CD8-positive, alpha-beta memory T cell (primary cell): ENCODE data around the gene HHAT. TPM values are rescaled to one million over a fixed set of nuclear protein-coding genes. Genes with fewer than 3 reads are reported as not detected.

Source experiments
- CTCF ChIA-PET: fragments of 350-600 bp; sonication (Branson Sonifier 250); formaldehyde crosslinking; loops from one replicate; lab custom pipeline; 2021; ENCODE audit warnings: antibody characterized with exemption; lab: Charles Lee
- POLR2A ChIA-PET: fragments of 350-600 bp; sonication (Branson Sonifier 250); formaldehyde crosslinking; loops from one replicate; lab custom pipeline; 2021; ENCODE audit warnings: antibody characterized with exemption; lab: Charles Lee
- DNase-seq, 5 donors: peaks; one replicate each; pipeline versions ENCODE4 v3.0.0 to v3.0.0-alpha.2; 2020 to 2022; ENCODE audit warnings: mixed read lengths in 1 of 5
- H3K27ac ChIP-seq: one replicate; pipeline ENCODE4 v1.7.0; 2013; ENCODE audit warnings: low read depth, mild to moderate bottlenecking, low read length, moderate library complexity
- H3K27me3 ChIP-seq: 2 replicates; pipeline ENCODE4 v1.7.0; 2013; ENCODE audit warnings: low read length, mild to moderate bottlenecking; ENCODE audit not compliant: insufficient read depth, poor library complexity, severe bottlenecking
- H3K36me3 ChIP-seq: 2 replicates; pipeline ENCODE4 v1.7.0; 2013; ENCODE audit warnings: mild to moderate bottlenecking, low read length, moderate library complexity; ENCODE audit not compliant: insufficient read depth
- H3K4me1 ChIP-seq: 2 replicates; pipeline ENCODE4 v1.7.0; 2013; ENCODE audit warnings: mild to moderate bottlenecking, low read length, moderate library complexity; ENCODE audit not compliant: insufficient read depth
- H3K4me3 ChIP-seq: 2 replicates; pipeline ENCODE4 v1.7.0; 2013; ENCODE audit warnings: mild to moderate bottlenecking, low read length
- H3K9me3 ChIP-seq: 2 replicates; pipeline ENCODE4 v1.7.0; 2013; ENCODE audit warnings: mild to moderate bottlenecking, low read length
- H3K27ac Mint-ChIP-seq, 8 donors: one replicate each; pipeline ENCODE4 v1.8.0; 2020 to 2021; ENCODE audit warnings: mixed read lengths in 8 of 8, mild to moderate bottlenecking in 6 of 8, inconsistent platforms in 3 of 8, moderate library complexity in 3 of 8
- H3K27me3 Mint-ChIP-seq, 2 donors: one replicate each; pipeline ENCODE4 v1.8.0; 2020 to 2021; ENCODE audit warnings: mixed read lengths in 2 of 2, mild to moderate bottlenecking in 1 of 2, moderate library complexity in 1 of 2
- H3K36me3 Mint-ChIP-seq, 3 donors: one replicate each; pipeline ENCODE4 v1.8.0; 2020 to 2021; ENCODE audit warnings: mixed read lengths in 3 of 3, inconsistent platforms in 1 of 3, mild to moderate bottlenecking in 1 of 3
- H3K4me1 Mint-ChIP-seq, 3 donors: one replicate each; pipeline ENCODE4 v1.8.0; 2020 to 2021; ENCODE audit warnings: mixed read lengths in 3 of 3, inconsistent platforms in 1 of 3, mild to moderate bottlenecking in 1 of 3
- H3K4me3 Mint-ChIP-seq, 7 donors: one replicate each; pipeline ENCODE4 v1.8.0; 2020 to 2021; ENCODE audit warnings: mixed read lengths in 7 of 7, mild to moderate bottlenecking in 6 of 7, moderate library complexity in 4 of 7, inconsistent platforms in 2 of 7
- H3K9me3 Mint-ChIP-seq, 5 donors: one replicate each; pipeline ENCODE4 v1.8.0; 2020 to 2022; ENCODE audit warnings: mixed read lengths in 5 of 5, mild to moderate bottlenecking in 3 of 5, moderate library complexity in 2 of 5, inconsistent platforms in 1 of 5
- polyA plus RNA-seq: library from polyadenylated mRNA; unstranded; fragments of 300-500 nt; fragmentation: Illumina TruSeq; gene quantifications from one replicate; pipeline ENCODE4 v1.2.3, GENCODE V29; 2021
- total RNA-seq, 2 experiments: library from RNA; stranded (reverse); gene quantifications; one replicate each; pipeline ENCODE4 v1.2.3, GENCODE V29; 2021

The HHAT gene
- total and polyA plus RNA-seq, 3 experiments from 2014 or later: 1.4 to 4.6 (median 2.1) TPM

DNA sequence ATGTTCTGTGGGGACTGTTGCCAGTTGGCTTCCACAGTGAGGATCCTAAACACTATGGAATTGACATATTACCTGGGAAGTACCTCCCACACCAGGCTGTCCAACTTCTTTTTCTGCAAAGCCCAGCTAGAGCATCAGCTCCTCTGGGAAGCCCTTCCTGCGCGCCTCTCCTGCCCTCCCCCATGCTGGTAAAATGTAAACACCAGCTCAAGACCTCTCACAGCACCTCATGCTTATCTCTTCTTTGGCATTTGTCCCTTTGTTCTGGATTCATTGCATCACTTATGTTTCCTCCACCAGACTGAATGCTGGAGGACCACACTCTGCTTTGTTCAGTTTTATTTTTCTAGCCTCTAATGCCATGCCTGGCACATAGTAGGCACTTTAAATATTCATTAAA, 172.1 kb downstream of the HHAT start:
- ChIA-PET CTCF (no interaction called here), POLR2A (no interaction called here)
- Mint-ChIP-seq H3K36me3 (peaks cover 0 to 3% (median 0%) of the 10 kb centered on the region in 3 donors), H3K4me1 (no peaks in the 10 kb centered on the region), H3K27ac (peak overlapping the region in 1 of 8 donors; percentile 82), H3K9me3 (no peaks in the 10 kb centered on the region), H3K27me3 (no peaks in the 10 kb centered on the region), H3K4me3 (no peak overlapping the region)
- Histone ChIP-seq H3K4me3 (no peak overlapping the region), H3K36me3 (no peaks in the 10 kb centered on the region), H3K9me3 (no peaks in the 10 kb centered on the region), H3K27me3 (no peaks in the 10 kb centered on the region), H3K4me1 (no peaks in the 10 kb centered on the region), H3K27ac (no peak overlapping the region)
- no peak for DNase-seq

DNA sequence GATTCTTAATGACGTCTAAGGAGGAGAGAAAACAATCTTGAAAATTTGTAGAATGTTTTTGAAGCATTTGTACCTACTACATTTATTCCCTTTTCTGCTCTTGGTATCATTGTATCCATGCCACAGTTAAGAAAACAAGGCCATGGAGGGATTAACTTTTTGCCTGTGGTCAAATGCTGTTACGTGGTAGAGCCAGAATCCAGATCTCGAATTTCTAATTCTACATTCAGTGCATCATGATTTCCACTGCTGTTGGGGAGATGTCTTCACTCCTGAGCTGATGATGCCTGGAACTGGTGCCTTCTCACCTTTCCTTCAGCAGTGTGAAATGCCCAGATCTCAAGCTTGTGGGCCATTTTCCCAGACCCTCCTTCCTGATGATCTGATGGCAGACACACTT, 175.6 kb downstream of the HHAT start:
- Histone ChIP-seq H3K36me3 (no peaks in the 10 kb centered on the region), H3K27me3 (no peaks in the 10 kb centered on the region), H3K4me1 (no peaks in the 10 kb centered on the region), H3K4me3 (no peak overlapping the region), H3K27ac (no peak overlapping the region), H3K9me3 (no peaks in the 10 kb centered on the region)
- ChIA-PET CTCF (no interaction called here), POLR2A (no interaction called here)
- Mint-ChIP-seq H3K4me3 (no peak overlapping the region), H3K4me1 (no peaks in the 10 kb centered on the region), H3K9me3 (no peaks in the 10 kb centered on the region), H3K36me3 (peaks cover 0 to 3% (median 0%) of the 10 kb centered on the region in 3 donors), H3K27me3 (no peaks in the 10 kb centered on the region), H3K27ac (no peak overlapping the region)
- no peak for DNase-seq

DNA sequence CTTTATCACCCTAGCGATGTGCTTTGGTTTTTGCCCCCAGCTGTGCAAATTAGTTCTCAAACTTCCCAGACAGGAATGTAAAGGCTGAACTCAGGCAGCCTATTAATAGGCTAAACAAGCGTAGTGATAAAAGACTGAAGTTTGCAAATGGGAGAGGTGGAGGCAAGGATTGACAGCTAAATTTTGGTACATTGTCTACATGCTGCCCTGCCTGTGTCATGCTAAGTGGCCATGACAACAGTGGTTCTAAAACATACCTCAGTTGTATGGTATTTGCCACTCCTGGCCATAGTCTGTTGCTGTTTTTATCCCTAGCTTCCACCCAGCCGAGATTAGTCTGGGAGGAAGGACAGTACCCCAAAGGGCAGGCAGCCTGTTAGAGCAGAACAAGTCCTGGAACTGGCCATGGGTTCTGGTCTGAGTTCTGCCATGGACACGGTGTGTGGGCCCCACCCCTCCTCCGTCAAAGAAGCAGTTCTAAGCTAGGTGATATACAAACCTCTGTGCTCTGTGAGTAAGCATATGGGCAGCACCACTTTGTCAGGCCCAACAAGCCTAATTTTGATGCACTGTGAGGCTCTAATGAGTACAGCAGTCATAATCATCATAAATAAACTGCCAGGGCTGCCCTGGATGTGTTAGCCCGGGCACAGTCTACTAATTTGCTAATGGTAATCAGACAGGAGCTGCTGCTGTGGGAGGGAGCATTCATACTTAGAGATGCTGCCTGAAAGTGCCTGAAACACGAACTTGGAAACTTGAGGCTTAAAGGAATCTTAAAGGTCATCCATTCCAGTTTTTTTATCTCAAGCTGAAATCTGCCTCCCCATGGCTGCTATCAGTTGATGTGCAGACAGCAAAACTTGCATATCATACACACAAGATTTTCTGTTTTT, 177.1 kb downstream of the HHAT start:
- H3K4me1 ChIP-seq: no peaks in the 10 kb centered on the region
- DNase-seq: no peak
- no peaks in the 10 kb centered on the region for H3K27me3 ChIP-seq
- H3K9me3 Mint-ChIP-seq: no peaks in the 10 kb centered on the region
- no peak overlapping the region for H3K4me3 ChIP-seq
- H3K27ac ChIP-seq: no peak overlapping the region
- ChIA-PET CTCF (no interaction called here), POLR2A (no interaction called here)
- H3K4me3 Mint-ChIP-seq: no peak overlapping the region
- no peaks in the 10 kb centered on the region for H3K4me1 Mint-ChIP-seq
- H3K27ac Mint-ChIP-seq: no peak overlapping the region
- H3K9me3 ChIP-seq: no peaks in the 10 kb centered on the region
- no peaks in the 10 kb centered on the region for H3K27me3 Mint-ChIP-seq
- peaks cover 0 to 3% (median 0%) of the 10 kb centered on the region in 3 donors for H3K36me3 Mint-ChIP-seq
- H3K36me3 ChIP-seq: no peaks in the 10 kb centered on the region

DNA sequence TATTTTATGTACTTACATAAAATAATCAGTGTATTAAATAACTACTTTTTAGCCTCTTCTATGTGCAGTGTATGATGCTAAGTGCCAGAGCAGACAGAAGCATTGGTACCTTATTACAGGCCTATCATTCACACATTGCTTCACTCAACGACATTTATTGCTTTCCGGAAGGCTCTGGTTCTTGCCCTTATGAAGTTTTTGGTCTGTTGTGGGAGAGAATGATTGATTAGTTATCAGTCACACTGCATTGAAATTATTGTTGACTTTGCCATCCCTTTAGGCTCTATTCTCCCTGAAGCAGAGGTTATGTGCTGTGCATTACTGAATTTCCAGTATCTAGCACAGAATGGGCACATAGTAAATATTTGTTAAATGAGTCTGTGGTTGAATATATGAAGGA, 178.0 kb downstream of the HHAT start:
- no peak overlapping the region for H3K4me3 Mint-ChIP-seq

DNA sequence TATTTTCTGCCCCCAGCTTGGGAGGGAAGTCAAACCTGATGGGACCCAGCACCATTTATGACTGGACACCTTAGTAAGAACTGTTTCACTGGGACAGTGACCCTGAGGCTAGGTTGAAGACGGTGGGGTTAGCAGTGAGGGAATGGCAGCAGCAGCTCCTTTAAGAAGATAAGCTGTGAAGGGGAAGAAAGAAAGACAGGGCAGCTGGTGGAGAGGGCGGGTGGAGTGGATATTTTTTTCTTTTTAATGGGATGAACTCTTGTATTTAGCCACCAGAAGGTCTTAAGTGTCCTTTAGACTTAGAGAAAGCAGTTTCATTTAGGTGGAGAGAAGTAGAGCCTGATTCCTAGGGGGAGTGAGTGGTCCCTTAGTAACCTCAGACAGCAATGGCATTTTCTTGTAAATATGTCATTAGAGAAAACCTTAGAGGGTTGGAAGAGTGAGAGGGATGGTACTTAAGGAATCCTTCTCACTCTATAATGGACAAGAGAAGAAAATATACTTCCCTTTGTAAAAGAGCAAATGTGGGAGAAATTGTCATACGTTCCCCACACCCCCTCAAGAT, 187.5 kb downstream of the HHAT start:
- ChIA-PET CTCF (interaction anchor here (0.5 kb wide), 1 partner anchor 610 kb away, joined by 4 read pairs; no protein-coding TSS in a partner anchor), POLR2A (no interaction called here)
- H3K27ac ChIP-seq: no peak overlapping the region
- Mint-ChIP-seq H3K27me3 (no peaks in the 10 kb centered on the region), H3K27ac (no peak overlapping the region), H3K4me3 (no peak overlapping the region), H3K4me1 (no peaks in the 10 kb centered on the region), H3K9me3 (peaks cover 0 to 2% (median 0%) of the 10 kb centered on the region in 5 donors), H3K36me3 (peaks cover 3 to 8% (median 4%) of the 10 kb centered on the region in 3 donors)
- no peaks in the 10 kb centered on the region for H3K36me3 ChIP-seq
- H3K4me3 ChIP-seq: no peak overlapping the region
- no peaks in the 10 kb centered on the region for H3K27me3 ChIP-seq
- no peaks in the 10 kb centered on the region for H3K4me1 ChIP-seq
- no peak for DNase-seq
- no peaks in the 10 kb centered on the region for H3K9me3 ChIP-seq

More for the DNA sequence above, 178.0 kb downstream of the HHAT start:
- no peaks in the 10 kb centered on the region for H3K4me1 Mint-ChIP-seq
- no peak for DNase-seq
- H3K4me1 ChIP-seq: no peaks in the 10 kb centered on the region
- POLR2A ChIA-PET: no interaction called here
- H3K36me3 ChIP-seq: no peaks in the 10 kb centered on the region
- no peak overlapping the region for H3K27ac Mint-ChIP-seq
- H3K27me3 ChIP-seq: no peaks in the 10 kb centered on the region
- H3K36me3 Mint-ChIP-seq: no peaks in the 10 kb centered on the region
- H3K9me3 Mint-ChIP-seq: no peaks in the 10 kb centered on the region
- CTCF ChIA-PET: no interaction called here
- no peak overlapping the region for H3K27ac ChIP-seq
- H3K9me3 ChIP-seq: no peaks in the 10 kb centered on the region
- no peak overlapping the region for H3K4me3 ChIP-seq
- H3K27me3 Mint-ChIP-seq: no peaks in the 10 kb centered on the region

DNA sequence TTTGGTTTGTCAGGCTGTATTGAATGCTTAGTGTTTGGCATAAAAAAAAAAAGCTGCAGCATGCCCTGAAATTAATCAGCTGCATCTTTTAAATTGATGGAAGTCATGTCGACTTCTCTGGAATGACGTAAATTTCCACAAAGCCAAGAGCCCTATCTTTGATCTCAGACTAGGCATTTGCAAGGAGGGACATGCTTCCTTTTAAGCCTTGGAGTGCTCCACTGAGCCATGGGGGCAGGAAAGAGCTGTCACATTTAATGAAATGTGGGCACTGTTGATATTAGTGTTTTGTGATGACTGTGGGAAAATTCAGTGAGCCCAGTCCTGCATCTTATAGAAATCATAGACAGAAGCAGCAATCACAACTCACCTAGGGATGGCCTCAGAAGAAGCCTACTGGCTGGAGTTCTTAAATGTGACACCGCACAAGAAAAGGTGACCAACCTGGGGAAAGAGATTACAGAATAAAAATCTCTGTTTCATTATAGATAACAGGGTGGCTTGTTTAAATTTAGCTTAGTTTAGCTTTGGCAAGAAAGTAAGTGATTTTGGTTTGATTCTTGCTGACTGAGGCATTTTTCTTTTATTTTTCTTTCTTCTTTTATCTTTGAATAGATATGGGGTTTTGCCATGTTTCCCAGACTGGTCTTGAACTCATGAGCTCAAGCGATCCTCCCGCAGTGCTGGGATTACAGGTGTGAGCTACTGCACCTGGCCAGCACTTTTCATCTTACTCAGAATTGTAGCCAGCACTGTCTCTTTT, 188.2 kb downstream of the HHAT start:
- DNase-seq: no peak
- H3K4me3 ChIP-seq: no peak overlapping the region
- no peaks in the 10 kb centered on the region for H3K4me1 Mint-ChIP-seq
- ChIA-PET POLR2A (no interaction called here), CTCF (no interaction called here)
- H3K4me3 Mint-ChIP-seq: no peak overlapping the region
- no peak overlapping the region for H3K27ac Mint-ChIP-seq
- peaks cover 3 to 8% (median 4%) of the 10 kb centered on the region in 3 donors for H3K36me3 Mint-ChIP-seq
- H3K27me3 Mint-ChIP-seq: no peaks in the 10 kb centered on the region
- H3K4me1 ChIP-seq: no peaks in the 10 kb centered on the region
- no peaks in the 10 kb centered on the region for H3K9me3 ChIP-seq
- no peaks in the 10 kb centered on the region for H3K27me3 ChIP-seq
- no peaks in the 10 kb centered on the region for H3K36me3 ChIP-seq
- no peak overlapping the region for H3K27ac ChIP-seq
- H3K9me3 Mint-ChIP-seq: peaks cover 0 to 2% (median 0%) of the 10 kb centered on the region in 5 donors

DNA sequence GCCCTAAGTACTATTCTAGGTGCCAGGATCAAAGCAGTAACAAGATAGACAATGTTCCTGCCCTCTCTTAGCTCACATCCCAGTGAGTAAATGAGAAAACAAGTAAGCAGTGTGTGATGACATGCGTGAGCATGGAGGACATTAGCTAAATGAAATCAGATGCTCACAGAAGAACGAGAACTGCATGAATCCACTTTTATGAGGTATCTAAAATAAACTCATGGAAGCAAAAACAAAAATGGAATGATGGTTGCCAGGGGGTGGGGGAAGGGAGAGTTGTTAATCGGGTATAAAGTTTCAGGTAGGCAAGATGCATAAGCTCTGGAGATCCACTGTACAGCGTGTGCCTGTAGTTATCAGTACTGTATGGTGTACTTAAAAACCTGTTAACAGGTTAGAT, 195.1 kb downstream of the HHAT start:
- H3K27me3 ChIP-seq: no peaks in the 10 kb centered on the region
- Mint-ChIP-seq H3K4me3 (no peak overlapping the region), H3K27me3 (peaks cover 0 to 4% of the 10 kb centered on the region in 2 donors), H3K4me1 (no peaks in the 10 kb centered on the region), H3K36me3 (peaks cover 0 to 13% (median 4%) of the 10 kb centered on the region in 3 donors), H3K9me3 (no peaks in the 10 kb centered on the region), H3K27ac (no peak overlapping the region)
- POLR2A ChIA-PET: no interaction called here
- H3K4me3 ChIP-seq: no peak overlapping the region
- no peaks in the 10 kb centered on the region for H3K4me1 ChIP-seq
- H3K27ac ChIP-seq: no peak overlapping the region
- no peaks in the 10 kb centered on the region for H3K9me3 ChIP-seq
- CTCF ChIA-PET: interaction anchor here (0.5 kb wide), 1 partner anchor 214 kb away, joined by 3 read pairs; no protein-coding TSS in a partner anchor
- no peaks in the 10 kb centered on the region for H3K36me3 ChIP-seq
- no peak for DNase-seq
